CD4-positive, CD25-positive, alpha-beta regulatory T cell (primary cell): ENCODE data around the gene ATP1A3. TPM values are rescaled to one million over a fixed set of nuclear protein-coding genes. Genes with fewer than 3 reads are reported as not detected.

Source experiments
- ATAC-seq, 2 donors: fragments of 150-1000 bp; cut with Tn5 transposase; one replicate each; pipeline ENCODE4 v1.10.0; 2021; ENCODE audit warnings: low read depth in 2 of 2, moderate number of reproducible peaks in 2 of 2, moderate library complexity in 1 of 2
- DNase-seq, 3 donors: peaks; one replicate each; pipeline versions ENCODE4 v3.0.0 to v3.0.0-alpha.2; 2012 to 2022; ENCODE audit warnings: mixed read lengths in 1 of 3
- H3K27ac ChIP-seq: one replicate; pipeline ENCODE4 v1.7.0; 2013; ENCODE audit warnings: mild to moderate bottlenecking, low read length; ENCODE audit not compliant: insufficient read depth, poor library complexity, severe bottlenecking
- H3K27me3 ChIP-seq: one replicate; pipeline ENCODE4 v1.7.0; 2013; ENCODE audit warnings: low read length; ENCODE audit not compliant: control insufficient read depth, insufficient read depth
- H3K36me3 ChIP-seq: one replicate; pipeline ENCODE4 v1.7.0; 2013; ENCODE audit warnings: mild to moderate bottlenecking, low read length, moderate library complexity; ENCODE audit not compliant: control insufficient read depth, insufficient read depth
- H3K4me1 ChIP-seq: 2 replicates; pipeline ENCODE4 v1.7.0; 2013; ENCODE audit warnings: mild to moderate bottlenecking, low read length; ENCODE audit not compliant: insufficient read depth, control insufficient read depth, poor library complexity, severe bottlenecking
- H3K4me3 ChIP-seq: one replicate; pipeline ENCODE4 v1.7.0; 2013; ENCODE audit warnings: low read depth, mild to moderate bottlenecking, low read length, moderate library complexity
- H3K9me3 ChIP-seq, 2 experiments: 1 replicate in 1 of 2; 2 replicates in 1 of 2; pipeline ENCODE4 v1.7.0; 2013; ENCODE audit warnings: low read length in 2 of 2, mild to moderate bottlenecking in 1 of 2, moderate library complexity in 1 of 2; ENCODE audit not compliant: control insufficient read depth in 2 of 2
- H3K27ac Mint-ChIP-seq, 3 donors: one replicate each; pipeline ENCODE4 v1.8.0; 2020 to 2022; ENCODE audit warnings: mild to moderate bottlenecking in 3 of 3, mixed read lengths in 3 of 3, moderate library complexity in 2 of 3
- H3K27me3 Mint-ChIP-seq: one replicate; pipeline ENCODE4 v1.8.0; 2022; ENCODE audit warnings: mild to moderate bottlenecking, mixed read lengths
- H3K36me3 Mint-ChIP-seq: one replicate; pipeline ENCODE4 v1.8.0; 2020; ENCODE audit warnings: mixed read lengths
- H3K4me1 Mint-ChIP-seq, 4 donors: one replicate each; pipeline ENCODE4 v1.8.0; 2020 to 2022; ENCODE audit warnings: mixed read lengths in 4 of 4, mild to moderate bottlenecking in 1 of 4
- H3K4me3 Mint-ChIP-seq, 4 donors: one replicate each; pipeline ENCODE4 v1.8.0; 2020 to 2022; ENCODE audit warnings: mild to moderate bottlenecking in 4 of 4, mixed read lengths in 4 of 4, moderate library complexity in 3 of 4
- H3K9me3 Mint-ChIP-seq, 7 donors: one replicate each; pipeline ENCODE4 v1.8.0; 2020 to 2022; ENCODE audit warnings: mixed read lengths in 7 of 7, mild to moderate bottlenecking in 3 of 7, moderate library complexity in 2 of 7
- polyA plus RNA-seq, 4 donors: library from polyadenylated mRNA; unstranded; fragments of 300-500 nt; fragmentation: Illumina TruSeq; gene quantifications; one replicate each; pipeline ENCODE4 v1.2.3, GENCODE V29; 2021
- total RNA-seq: library from RNA; stranded (reverse); gene quantifications from one replicate; pipeline ENCODE4 v1.2.3, GENCODE V29; 2022

ATP1A3 gene
- total and polyA plus RNA-seq, 5 donors from 2014 or later, result 0.92 to 11.1 (median 1.9) TPM

DNA sequence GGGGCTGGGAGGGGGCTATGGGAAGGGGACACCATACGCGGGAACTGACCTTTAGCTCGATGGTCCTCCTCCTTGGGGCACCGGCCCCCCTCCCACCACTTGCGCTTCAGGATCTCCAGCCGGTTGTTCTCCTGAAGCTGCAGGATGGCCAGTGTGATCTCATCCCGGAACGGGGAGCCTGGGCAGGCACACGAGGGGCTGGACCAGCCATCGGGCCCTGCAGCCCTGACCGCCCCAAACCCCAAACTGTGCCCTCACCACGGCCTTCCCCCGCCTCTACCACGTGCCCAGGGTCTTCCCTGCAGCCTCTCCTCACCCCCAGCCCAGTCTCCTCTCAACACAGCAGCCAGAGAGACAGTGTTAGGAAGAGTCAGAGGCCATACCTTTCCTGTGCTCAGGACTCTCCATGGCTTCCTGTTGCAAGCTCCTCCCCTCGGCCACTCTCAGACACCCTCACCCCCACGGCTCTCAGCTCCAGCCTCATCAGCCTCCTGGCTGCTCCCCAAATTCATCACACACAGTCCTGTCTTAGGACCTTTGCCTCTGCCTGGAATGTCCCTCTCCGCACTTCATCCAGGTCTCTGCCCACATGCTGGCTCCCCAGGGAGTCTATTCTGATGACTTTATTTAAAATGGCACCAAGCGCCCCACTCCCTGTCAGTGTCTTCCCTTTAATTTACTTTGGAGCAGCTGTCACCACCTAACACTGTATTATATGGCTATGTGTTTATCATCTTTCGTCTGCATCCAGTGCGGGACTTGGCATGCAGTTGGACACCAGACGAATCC, 9.7 kb upstream of the ATP1A3 start:
- Histone ChIP-seq H3K4me1 (no peaks in the 10 kb centered on the region), H3K36me3 (no peaks in the 10 kb centered on the region), H3K27ac (no peak overlapping the region), H3K27me3 (peaks cover 13% of the 10 kb centered on the region), H3K9me3 (no peaks in the 10 kb centered on the region), H3K4me3 (no peak overlapping the region)
- peaks cover 44% of the 10 kb centered on the region for H3K27me3 Mint-ChIP-seq
- H3K4me3 Mint-ChIP-seq, result no peak overlapping the region
- ATAC-seq (no peak), DNase-seq (no peak)
- peaks cover 5% of the 10 kb centered on the region for H3K36me3 Mint-ChIP-seq
- peaks cover 0 to 6% (median 1%) of the 10 kb centered on the region in 4 donors for H3K4me1 Mint-ChIP-seq
- peak overlapping the region in 1 of 3 donors; percentile 1 for H3K27ac Mint-ChIP-seq
- peaks cover 0 to 3% (median 0%) of the 10 kb centered on the region in 7 donors for H3K9me3 Mint-ChIP-seq

DNA sequence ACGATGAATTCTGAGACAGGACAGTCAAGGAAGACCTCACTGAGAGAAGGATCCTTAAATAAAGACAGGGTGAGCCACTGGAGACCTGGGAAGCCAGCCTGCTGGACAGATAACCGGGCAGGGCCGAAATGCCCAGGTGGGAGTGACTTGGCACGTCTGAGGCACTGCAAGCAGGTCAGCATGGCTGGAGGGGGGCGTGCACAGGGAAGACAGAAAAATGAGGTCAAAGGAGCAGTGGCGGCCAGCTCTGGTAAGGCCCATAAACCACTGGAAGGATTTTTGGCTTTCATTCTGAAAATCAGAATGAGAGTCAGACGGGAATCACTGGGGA, 5.8 kb upstream of the ATP1A3 start:
- Histone ChIP-seq H3K27ac (no peak overlapping the region), H3K27me3 (peaks cover 25% of the 10 kb centered on the region), H3K4me3 (no peak overlapping the region), H3K9me3 (no peaks in the 10 kb centered on the region), H3K36me3 (no peaks in the 10 kb centered on the region), H3K4me1 (peaks cover 14% of the 10 kb centered on the region)
- H3K27me3 Mint-ChIP-seq, result peaks cover 55% of the 10 kb centered on the region
- ATAC-seq (no peak), DNase-seq (no peak)
- H3K4me3 Mint-ChIP-seq, result peak overlapping the region in 2 of 4 donors; percentile 0 to 9
- peaks cover 0 to 4% (median 0%) of the 10 kb centered on the region in 7 donors for H3K9me3 Mint-ChIP-seq
- peaks cover 7% of the 10 kb centered on the region for H3K36me3 Mint-ChIP-seq
- H3K4me1 Mint-ChIP-seq, result peaks cover 0 to 35% (median 11%) of the 10 kb centered on the region in 4 donors
- H3K27ac Mint-ChIP-seq, result no peak overlapping the region

DNA sequence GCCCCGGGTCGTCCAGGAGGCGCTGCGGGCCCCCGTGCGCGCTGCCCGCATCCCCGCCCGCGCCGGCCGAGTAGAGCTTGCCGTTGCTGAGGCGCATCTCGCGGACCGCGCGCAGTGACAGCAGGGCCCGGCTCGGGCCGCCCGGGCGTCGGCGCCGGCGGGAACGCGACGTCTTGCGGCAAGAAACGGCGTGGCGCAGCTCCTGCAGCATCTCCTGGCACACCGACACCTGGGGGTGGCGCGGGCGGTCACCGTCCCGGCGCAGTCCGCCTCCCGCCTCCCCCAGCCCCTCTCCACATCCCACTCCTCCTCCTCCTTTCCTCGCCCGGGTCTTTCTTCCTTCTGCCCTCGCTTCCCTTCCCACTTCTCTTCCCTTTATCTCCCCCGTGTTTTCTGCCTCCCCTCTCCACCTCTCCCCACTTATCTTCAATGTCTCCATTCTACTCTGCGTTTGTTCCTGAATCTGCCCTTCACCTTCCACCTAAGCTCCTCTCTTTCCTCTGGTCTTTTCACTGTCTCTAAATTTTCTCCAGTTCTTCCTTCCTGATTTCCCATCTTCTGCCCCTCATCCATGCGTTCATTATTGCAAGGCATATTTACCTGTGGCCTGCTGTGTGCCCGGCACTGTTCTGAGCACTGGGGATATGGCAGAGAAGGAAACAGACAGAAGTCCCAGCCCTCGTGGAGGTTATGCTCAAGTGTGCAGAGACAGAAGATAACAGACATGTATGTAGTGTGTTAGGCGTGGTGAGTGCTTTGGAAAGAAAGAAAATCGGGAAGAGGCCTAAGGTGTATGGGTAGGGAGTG, 5.2 kb upstream of the ATP1A3 start:
- Histone ChIP-seq H3K4me3 (no peak overlapping the region), H3K4me1 (peaks cover 18% of the 10 kb centered on the region), H3K36me3 (no peaks in the 10 kb centered on the region), H3K27ac (no peak overlapping the region), H3K27me3 (peaks cover 26% of the 10 kb centered on the region), H3K9me3 (no peaks in the 10 kb centered on the region)
- ATAC-seq (no peak), DNase-seq (peak in 1 of 3 donors; percentile 16)
- H3K9me3 Mint-ChIP-seq, result peaks cover 0 to 4% (median 0%) of the 10 kb centered on the region in 7 donors
- H3K4me3 Mint-ChIP-seq, result peak overlapping the region in 3 of 4 donors; percentile 0 to 59 (median 9)
- H3K27me3 Mint-ChIP-seq, result peaks cover 50% of the 10 kb centered on the region
- H3K4me1 Mint-ChIP-seq, result peaks cover 0 to 39% (median 11%) of the 10 kb centered on the region in 4 donors
- peaks cover 9% of the 10 kb centered on the region for H3K36me3 Mint-ChIP-seq
- no peak overlapping the region for H3K27ac Mint-ChIP-seq

- DNase-seq, result peak in 1 of 3 donors; percentile 43
- peaks cover 27% of the 10 kb centered on the region for H3K4me1 ChIP-seq
- no peaks in the 10 kb centered on the region for H3K36me3 ChIP-seq
- H3K27me3 Mint-ChIP-seq, result peaks cover 53% of the 10 kb centered on the region
- H3K4me1 Mint-ChIP-seq, result peaks cover 0 to 41% (median 14%) of the 10 kb centered on the region in 4 donors
- H3K27ac Mint-ChIP-seq, result no peak overlapping the region
- no peak for ATAC-seq
- peaks cover 0 to 4% (median 0%) of the 10 kb centered on the region in 7 donors for H3K9me3 Mint-ChIP-seq
- no peaks in the 10 kb centered on the region for H3K9me3 ChIP-seq
- peaks cover 26% of the 10 kb centered on the region for H3K27me3 ChIP-seq
- no peak overlapping the region for H3K4me3 ChIP-seq
- peak overlapping the region in 1 of 4 donors; percentile 56 for H3K4me3 Mint-ChIP-seq
- H3K36me3 Mint-ChIP-seq, result peaks cover 9% of the 10 kb centered on the region
- no peak overlapping the region for H3K27ac ChIP-seq
Measured at GRCh38 chr19:41998246-41999020, 4.4 kb upstream of the ATP1A3 start.

- no peak overlapping the region for H3K4me3 ChIP-seq
- H3K9me3 Mint-ChIP-seq, result peaks cover 0 to 4% (median 0%) of the 10 kb centered on the region in 7 donors
- no peak overlapping the region for H3K27ac Mint-ChIP-seq
Measured at GRCh38 chr19:41997851-41998229, 3.8 kb upstream of the ATP1A3 start.

DNA sequence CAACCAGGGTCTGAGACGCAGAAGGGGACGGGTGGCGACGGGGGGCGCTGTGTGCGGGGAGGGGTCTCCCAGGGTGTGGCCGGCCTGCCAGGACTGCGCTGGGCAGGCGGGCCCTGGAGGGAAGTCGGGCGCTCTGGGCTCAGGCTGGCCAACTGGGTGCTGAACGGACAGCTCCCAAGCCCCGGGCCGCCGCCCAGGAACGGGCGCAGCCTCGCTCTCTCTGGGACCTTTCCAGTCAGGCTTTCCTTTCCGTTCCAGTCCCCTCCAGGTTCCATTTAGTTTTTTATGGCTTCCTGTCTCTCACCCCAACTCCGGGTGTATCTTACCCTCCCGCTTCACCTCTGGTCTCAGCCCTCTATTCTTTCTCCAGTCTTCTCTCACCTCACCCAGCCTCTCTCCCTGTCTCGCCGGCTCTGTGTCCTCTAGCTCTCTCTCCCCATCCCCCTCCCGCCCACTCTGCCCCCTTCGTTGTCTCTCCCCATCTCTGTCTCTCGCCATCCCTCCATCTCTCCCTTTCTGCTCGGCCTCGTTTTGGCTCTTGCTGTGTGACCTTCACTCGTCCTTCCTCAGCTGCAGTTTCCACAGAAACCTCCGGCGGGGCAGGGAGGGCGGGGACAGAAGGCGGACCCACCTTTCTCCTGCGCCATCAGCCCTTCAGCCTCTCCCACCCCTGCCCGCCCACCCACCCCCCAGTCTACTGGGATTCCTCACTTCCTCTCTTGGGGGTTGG, 3.3 kb upstream of the ATP1A3 start:
- H3K4me1 ChIP-seq, result peaks cover 32% of the 10 kb centered on the region
- H3K4me3 ChIP-seq, result no peak overlapping the region
- H3K36me3 ChIP-seq, result no peaks in the 10 kb centered on the region
- H3K27me3 Mint-ChIP-seq, result peaks cover 55% of the 10 kb centered on the region
- peaks cover 9% of the 10 kb centered on the region for H3K36me3 Mint-ChIP-seq
- no peak for ATAC-seq
- peaks cover 0 to 49% (median 16%) of the 10 kb centered on the region in 4 donors for H3K4me1 Mint-ChIP-seq
- no peaks in the 10 kb centered on the region for H3K9me3 ChIP-seq
- peak overlapping the region; percentile 52 to 65 (median 56) for H3K4me3 Mint-ChIP-seq
- H3K27ac ChIP-seq, result no peak overlapping the region
- H3K27ac Mint-ChIP-seq, result no peak overlapping the region
- peaks cover 26% of the 10 kb centered on the region for H3K27me3 ChIP-seq
- peaks cover 0 to 6% (median 0%) of the 10 kb centered on the region in 7 donors for H3K9me3 Mint-ChIP-seq
- DNase-seq, result peak in 2 of 3 donors; percentile 28 to 35

More at GRCh38 chr19:41997851-41998229, 3.8 kb upstream of the ATP1A3 start:
- Histone ChIP-seq H3K36me3 (no peaks in the 10 kb centered on the region), H3K27me3 (peaks cover 26% of the 10 kb centered on the region), H3K9me3 (no peaks in the 10 kb centered on the region), H3K4me1 (peaks cover 32% of the 10 kb centered on the region), H3K27ac (no peak overlapping the region)
- H3K4me1 Mint-ChIP-seq, result peaks cover 0 to 46% (median 16%) of the 10 kb centered on the region in 4 donors
- DNase-seq, result peak in 1 of 3 donors; percentile 14
- peak overlapping the region in 1 of 4 donors; percentile 56 for H3K4me3 Mint-ChIP-seq
- peaks cover 9% of the 10 kb centered on the region for H3K36me3 Mint-ChIP-seq
- no peak for ATAC-seq
- H3K27me3 Mint-ChIP-seq, result peaks cover 55% of the 10 kb centered on the region
